Skin of body (tissue), 3 donors: ENCODE results near the gene SRRT. TPM values are rescaled to one million over a fixed set of nuclear protein-coding genes. Genes with fewer than 3 reads are reported as not detected.
"Not testable (repeated sequence)": the region's sequence is repeated elsewhere in the genome, so short reads cannot be mapped to it uniquely, and the experiment has no call there.

Experiments
- DNase-seq: peaks from one replicate; lab custom pipeline; 2025; lab: John Stamatoyannopoulos, UW
- small RNA-seq: library from RNA; depleted of rRNA; stranded (forward); fragments of <200 nt; gene quantifications from one replicate; pipeline ENCODE3, GENCODE V24; 2014; ENCODE audit warnings: low replicate concordance
- total RNA-seq: library from RNA; depleted of rRNA; stranded (reverse); fragments of >200 nt; gene quantifications from one replicate; pipeline ENCODE4 v1.2.3, GENCODE V29; 2014

Gene SRRT
- total RNA-seq, 1 donor from 2014 or later, result 42.6 TPM

- no peak for DNase-seq
Observed at GRCh38 chr7:100929808-100930174, 54.9 kb downstream of the SRRT start.

GRCh38 chr7:100933734-100934133, 58.8 kb downstream of the SRRT start:
- DNase-seq, result no peak

GRCh38 chr7:100935381-100935780, 60.5 kb downstream of the SRRT start:
- DNase-seq, result not testable (repeated sequence)

- DNase-seq, result not testable (repeated sequence)
Observed at GRCh38 chr7:100936167-100936566, 61.3 kb downstream of the SRRT start.

Small RNAs within 50 kb of the gene (small RNA-seq; reads per million reads assigned to genes)
- gene RN7SL549P (not detected), gene RPS29P15 (not detected)

Other genes with a start within 250 kb of the SRRT start
- gene TFR2, start 233.6 kb upstream of the SRRT start, total RNA-seq, result 1.4 TPM
- not detected for gene ACTL6B, start 218.7 kb upstream of the SRRT start, total RNA-seq
- 69.4 TPM for gene GNB2, start 201.4 kb upstream of the SRRT start, total RNA-seq
- gene GIGYF1, start 180.9 kb upstream of the SRRT start, total RNA-seq, result 17.9 TPM
- 23.9 TPM for gene POP7, start 169.0 kb upstream of the SRRT start, total RNA-seq
- not detected for gene EPO, start 154.6 kb upstream of the SRRT start, total RNA-seq
- not detected for gene ZAN, start 141.5 kb upstream of the SRRT start, total RNA-seq
- 54.6 TPM for gene EPHB4, start 47.6 kb upstream of the SRRT start, total RNA-seq
- 12.2 TPM for gene SLC12A9, start 22.4 kb upstream of the SRRT start, total RNA-seq
- 36.5 TPM for gene TRIP6, start 7.7 kb upstream of the SRRT start, total RNA-seq
- 1.2 TPM for gene UFSP1, start 14.6 kb downstream of the SRRT start, total RNA-seq
- 9.8 TPM for gene ACHE, start 20.8 kb downstream of the SRRT start, total RNA-seq
- gene MUC3A, start 74.4 kb downstream of the SRRT start, total RNA-seq, result not detected
- not detected for gene MUC12, start 94.5 kb downstream of the SRRT start, total RNA-seq
- gene MUC17, start 145.0 kb downstream of the SRRT start, total RNA-seq, result not detected
- gene TRIM56, start 210.4 kb downstream of the SRRT start, total RNA-seq, result 10.1 TPM